8988T (cell line): ENCODE measurements around the gene NR1H3.

Experiments
- DNase-seq: peaks from one replicate; pipeline ENCODE4 v3.0.0; 2011

The NR1H3 gene

GRCh38 chr11:47244448-47245350, 13.1 kb upstream of the NR1H3 start:
- no peak for DNase-seq

- no peak for DNase-seq
Measured at GRCh38 chr11:47245611-47246357, 12.0 kb upstream of the NR1H3 start.

GRCh38 chr11:47247502-47247901, 10.3 kb upstream of the NR1H3 start:
- no peak for DNase-seq

- DNase-seq, result no peak
Measured at GRCh38 chr11:47248304-47248663, 9.5 kb upstream of the NR1H3 start.

- peak; percentile 69 for DNase-seq
Measured at GRCh38 chr11:47248664-47249377, 9.0 kb upstream of the NR1H3 start, which contains the start of gene ACP2. Gene ACP2, minus strand, starts transcription at chr11:47248814. Its CDS starts 25 bp downstream, at chr11:47248789.

- no peak for DNase-seq
Measured at GRCh38 chr11:47249378-47249715, 8.4 kb upstream of the NR1H3 start.

GRCh38 chr11:47251751-47252150, 6.0 kb upstream of the NR1H3 start:
- no peak for DNase-seq

- no peak for DNase-seq
Measured at GRCh38 chr11:47253660-47254059, 4.1 kb upstream of the NR1H3 start.

GRCh38 chr11:47254386-47254785, 3.4 kb upstream of the NR1H3 start:
- DNase-seq, result no peak

GRCh38 chr11:47256374-47256773, 1.4 kb upstream of the NR1H3 start:
- DNase-seq, result no peak

GRCh38 chr11:47257177-47257516, 649 bp upstream of the NR1H3 start:
- DNase-seq, result no peak

- no peak for DNase-seq
Measured at GRCh38 chr11:47258317-47258902, 614 bp downstream of the NR1H3 start.

- peak; percentile 65 for DNase-seq
Measured at GRCh38 chr11:47259232-47259977, 1.6 kb downstream of the NR1H3 start.

- DNase-seq, result no peak
Measured at GRCh38 chr11:47260366-47260765, 2.6 kb downstream of the NR1H3 start.

GRCh38 chr11:47261291-47261800, 3.5 kb downstream of the NR1H3 start:
- no peak for DNase-seq

- DNase-seq, result no peak
Measured at GRCh38 chr11:47264119-47264518, 6.3 kb downstream of the NR1H3 start.

GRCh38 chr11:47264521-47264920, 6.7 kb downstream of the NR1H3 start:
- DNase-seq, result no peak

GRCh38 chr11:47267876-47268275, 10.1 kb downstream of the NR1H3 start:
- DNase-seq, result no peak

- DNase-seq, result no peak
Measured at GRCh38 chr11:47268448-47269001, 10.7 kb downstream of the NR1H3 start.

- DNase-seq, result peak; percentile 95
Measured at GRCh38 chr11:47269002-47269828, 11.4 kb downstream of the NR1H3 start.

- peak; percentile 97 for DNase-seq
Measured at GRCh38 chr11:47269829-47270305, 12.1 kb downstream of the NR1H3 start, which contains the start of gene MADD. Gene MADD, plus strand, starts transcription at chr11:47270133.
